Testis (tissue), 2 donors: ENCODE results near the gene POPDC3.

Experiments
- POLR2A ChIP-seq: fragments of 450-650 bp; IDR thresholded peaks from one replicate; pipeline ENCODE4 v1.6.1; 2017; ENCODE audit warnings: antibody characterized with exemption, mild to moderate bottlenecking, moderate library complexity
- TF ChIP-seq, protein P1 (sequence below), 3 experiments: fragments of 450-650 bp in 2 of 3; fragments of 200-600 bp in 1 of 3; sonication (generic) in 1 of 3; IDR thresholded peaks; one replicate each; pipeline ENCODE4 v1.5.1; 2016 to 2019; ENCODE audit warnings: antibody characterized with exemption in 3 of 3, mild to moderate bottlenecking in 2 of 3, moderate library complexity in 1 of 3

DNA sequence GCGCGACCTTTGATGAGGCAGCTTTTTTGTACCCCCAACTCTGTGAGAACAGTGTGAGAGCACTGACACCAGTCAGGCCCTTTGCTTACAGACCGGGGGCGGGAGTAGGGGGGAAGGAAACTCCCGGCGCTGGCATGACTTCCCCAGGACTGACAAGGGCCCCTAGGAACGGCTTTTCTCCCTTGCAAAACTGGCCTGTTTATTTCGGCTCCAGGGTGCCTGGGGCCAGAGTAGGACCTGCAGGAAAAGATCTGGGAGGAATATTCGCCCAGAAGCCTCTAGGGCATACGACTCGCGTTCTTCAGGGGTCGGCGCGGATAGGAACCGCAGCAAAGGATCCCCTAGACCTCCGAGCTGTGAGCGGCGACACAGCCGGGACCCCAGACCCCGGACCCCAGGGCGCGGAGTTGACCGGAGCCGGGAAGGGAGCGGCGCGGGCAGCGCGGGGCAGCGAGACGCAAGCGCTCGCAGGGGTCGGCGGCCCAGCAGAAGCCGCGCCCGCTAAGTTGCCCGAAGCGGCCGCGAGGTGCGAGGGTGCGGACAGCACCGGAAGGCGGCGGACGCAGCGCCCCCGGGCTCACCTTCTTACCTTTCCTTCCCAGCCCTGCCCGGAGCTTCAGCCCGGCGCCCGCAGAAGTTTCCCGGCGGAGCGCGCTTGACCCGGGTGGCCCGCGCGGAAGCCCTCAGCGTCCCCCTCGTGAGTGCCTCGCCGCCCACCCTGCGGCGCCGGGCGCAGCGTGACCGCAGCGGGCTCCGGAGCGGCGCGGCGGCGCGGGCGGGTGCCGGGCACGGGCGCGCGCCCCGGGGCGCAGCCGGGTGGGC is at the start of gene POPDC3:
- TF ChIP-seq, protein P1, sequence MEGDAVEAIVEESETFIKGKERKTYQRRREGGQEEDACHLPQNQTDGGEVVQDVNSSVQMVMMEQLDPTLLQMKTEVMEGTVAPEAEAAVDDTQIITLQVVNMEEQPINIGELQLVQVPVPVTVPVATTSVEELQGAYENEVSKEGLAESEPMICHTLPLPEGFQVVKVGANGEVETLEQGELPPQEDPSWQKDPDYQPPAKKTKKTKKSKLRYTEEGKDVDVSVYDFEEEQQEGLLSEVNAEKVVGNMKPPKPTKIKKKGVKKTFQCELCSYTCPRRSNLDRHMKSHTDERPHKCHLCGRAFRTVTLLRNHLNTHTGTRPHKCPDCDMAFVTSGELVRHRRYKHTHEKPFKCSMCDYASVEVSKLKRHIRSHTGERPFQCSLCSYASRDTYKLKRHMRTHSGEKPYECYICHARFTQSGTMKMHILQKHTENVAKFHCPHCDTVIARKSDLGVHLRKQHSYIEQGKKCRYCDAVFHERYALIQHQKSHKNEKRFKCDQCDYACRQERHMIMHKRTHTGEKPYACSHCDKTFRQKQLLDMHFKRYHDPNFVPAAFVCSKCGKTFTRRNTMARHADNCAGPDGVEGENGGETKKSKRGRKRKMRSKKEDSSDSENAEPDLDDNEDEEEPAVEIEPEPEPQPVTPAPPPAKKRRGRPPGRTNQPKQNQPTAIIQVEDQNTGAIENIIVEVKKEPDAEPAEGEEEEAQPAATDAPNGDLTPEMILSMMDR (IDR thresholded peaks at IDR 0.05): no peak
- TF ChIP-seq POLR2A: no peak
